HG02852 (cell line): Measurements from ENCODE around the gene FAM110C.

Experiments
- ATAC-seq: cut with Tn5 transposase; IDR thresholded peaks from one replicate; pipeline ENCODE4 v1.9.1; 2021; ENCODE audit warnings: mild to moderate bottlenecking, moderate library complexity; ENCODE audit not compliant: unreplicated experiment

FAM110C gene

DNA sequence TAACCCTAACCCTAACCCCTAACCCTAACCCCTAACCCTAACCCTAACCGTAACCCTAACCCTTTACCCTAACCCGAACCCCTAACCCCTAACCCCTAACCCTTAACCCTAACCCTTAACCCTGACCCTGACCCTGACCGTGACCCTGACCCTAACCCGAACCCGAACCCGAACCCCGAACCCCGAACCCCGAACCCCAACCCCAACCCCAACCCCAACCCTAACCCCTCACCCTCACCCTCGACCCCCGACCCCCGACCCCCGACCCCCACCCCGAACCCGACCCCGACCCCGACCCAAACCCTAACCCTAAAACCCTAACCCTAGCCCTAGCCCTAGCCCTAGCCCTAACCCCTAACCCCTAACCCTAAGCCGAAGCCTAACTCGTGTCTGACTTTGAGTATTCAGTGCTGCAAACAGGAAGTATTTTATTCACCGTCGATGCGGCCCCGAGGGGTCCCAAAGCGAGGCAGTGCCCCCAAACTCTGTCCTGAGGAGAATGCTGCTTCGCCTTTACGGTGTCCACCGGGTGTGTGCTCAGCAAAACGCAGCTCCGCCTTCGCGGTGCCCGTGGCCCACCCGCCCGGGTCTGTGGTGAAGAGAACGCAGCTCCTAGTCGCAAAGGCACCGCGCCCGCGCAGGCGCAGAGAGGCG, 36.0 kb downstream of the FAM110C start:
- ATAC-seq = no peak
